CD4-positive, alpha-beta memory T cell (primary cell): ENCODE results near the gene KCNN4. TPM values are rescaled to one million over a fixed set of nuclear protein-coding genes. Genes with fewer than 3 reads are reported as not detected.
A peak's percentile ranks its signal among the peaks of the same experiment; 100 is the strongest.

Source experiments
- CTCF ChIA-PET: fragments of 350-600 bp; sonication (Branson Sonifier 250); formaldehyde crosslinking; loops from one replicate; lab custom pipeline; 2021; ENCODE audit warnings: inconsistent platforms; ENCODE audit not compliant: partially characterized antibody; lab: Charles Lee
- POLR2A ChIA-PET: fragments of 350-600 bp; sonication (Branson Sonifier 250); formaldehyde crosslinking; loops from one replicate; lab custom pipeline; 2021; ENCODE audit not compliant: partially characterized antibody; lab: Charles Lee
- DNase-seq, 5 donors: peaks; one replicate each; pipeline versions ENCODE4 v3.0.0 to v3.0.0-alpha.2; 2020 to 2022; ENCODE audit warnings: mixed read lengths in 1 of 5
- H3K27ac ChIP-seq: one replicate; pipeline ENCODE4 v1.7.0; 2013; ENCODE audit warnings: low read depth, low read length
- H3K27me3 ChIP-seq: 2 replicates; pipeline ENCODE4 v1.7.0; 2013; ENCODE audit warnings: mild to moderate bottlenecking, low read length, moderate library complexity; ENCODE audit not compliant: insufficient read depth
- H3K36me3 ChIP-seq: 2 replicates; pipeline ENCODE4 v1.7.0; 2013; ENCODE audit warnings: mild to moderate bottlenecking, low read length, moderate library complexity; ENCODE audit not compliant: insufficient read depth
- H3K4me1 ChIP-seq: 2 replicates; pipeline ENCODE4 v1.7.0; 2013; ENCODE audit warnings: mild to moderate bottlenecking, low read length, moderate library complexity; ENCODE audit not compliant: insufficient read depth
- H3K4me3 ChIP-seq, 2 donors: one replicate each; pipeline ENCODE4 v1.7.0; 2013; ENCODE audit warnings: low read length in 2 of 2, mild to moderate bottlenecking in 1 of 2
- H3K9me3 ChIP-seq, 2 donors: one replicate each; pipeline ENCODE4 v1.7.0; 2013; ENCODE audit warnings: low read length in 2 of 2, control low read depth in 1 of 2; ENCODE audit not compliant: control insufficient read depth in 1 of 2
- H3K27ac Mint-ChIP-seq, 7 donors: one replicate each; pipeline ENCODE4 v1.8.0; 2020 to 2021; ENCODE audit warnings: mixed read lengths in 7 of 7, mild to moderate bottlenecking in 6 of 7, inconsistent platforms in 3 of 7, moderate library complexity in 3 of 7
- H3K27me3 Mint-ChIP-seq, 2 donors: one replicate each; pipeline ENCODE4 v1.8.0; 2020 to 2021; ENCODE audit warnings: mixed read lengths in 2 of 2
- H3K36me3 Mint-ChIP-seq, 2 donors: one replicate each; pipeline ENCODE4 v1.8.0; 2020 to 2021; ENCODE audit warnings: mixed read lengths in 2 of 2, inconsistent platforms in 1 of 2, mild to moderate bottlenecking in 1 of 2
- H3K4me1 Mint-ChIP-seq, 4 donors: one replicate each; pipeline ENCODE4 v1.8.0; 2020 to 2021; ENCODE audit warnings: mixed read lengths in 4 of 4, mild to moderate bottlenecking in 1 of 4
- H3K4me3 Mint-ChIP-seq, 8 donors: one replicate each; pipeline ENCODE4 v1.8.0; 2020 to 2021; ENCODE audit warnings: mixed read lengths in 8 of 8, mild to moderate bottlenecking in 7 of 8, moderate library complexity in 6 of 8, inconsistent platforms in 3 of 8
- H3K9me3 Mint-ChIP-seq, 8 donors: one replicate each; pipeline ENCODE4 v1.8.0; 2020 to 2021; ENCODE audit warnings: mixed read lengths in 8 of 8, mild to moderate bottlenecking in 5 of 8, inconsistent platforms in 3 of 8, moderate library complexity in 1 of 8
- intact Hi-C: fragments of 100-400 bp; cut with micrococcal nuclease; formaldehyde crosslinking; loops from one replicate; pipeline ENCODE4 v1.15.1; 2023
- polyA plus RNA-seq, 2 donors: library from polyadenylated mRNA; unstranded; fragments of 300-500 nt; fragmentation: Illumina TruSeq; gene quantifications; one replicate each; pipeline ENCODE4 v1.2.3, GENCODE V29; 2021
- total RNA-seq, 2 experiments: library from RNA; stranded (reverse); gene quantifications; one replicate each; pipeline ENCODE4 v1.2.3, GENCODE V29; 2021

Gene KCNN4
- total and polyA plus RNA-seq, 4 experiments from 2014 or later = 10.5 to 33.9 (median 28.7) TPM

DNA sequence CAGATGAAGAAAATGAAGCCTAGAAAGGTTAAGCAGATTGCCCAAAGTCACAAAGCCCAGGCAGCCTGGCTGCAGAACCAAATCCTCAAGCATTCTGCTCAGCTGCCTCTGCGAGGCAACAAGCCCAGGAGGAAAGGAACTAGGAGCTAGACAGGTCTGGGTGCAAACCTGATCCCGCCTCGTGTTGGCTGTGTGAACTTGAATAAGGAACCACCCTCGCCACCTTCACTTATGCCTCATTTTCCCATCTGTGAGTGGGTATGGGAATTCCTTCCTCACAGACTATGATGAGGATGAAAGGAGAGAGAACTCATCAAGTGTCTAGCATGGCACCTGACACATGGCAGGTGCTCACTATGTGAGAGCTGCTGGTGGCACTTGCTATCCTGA, 32.6 kb downstream of the KCNN4 start:
- intact Hi-C loops = no loop called here
- Histone ChIP-seq H3K36me3 (peaks cover 75% of the 10 kb centered on the region), H3K9me3 (no peaks in the 10 kb centered on the region), H3K4me3 (no peak overlapping the region), H3K4me1 (peaks cover 28% of the 10 kb centered on the region), H3K27ac (peak overlapping the region; percentile 32), H3K27me3 (no peaks in the 10 kb centered on the region)
- ChIA-PET CTCF (interaction anchor here (7.3 kb wide), 1 partner anchor 62 kb away, joined by 51 read pairs; no protein-coding TSS in a partner anchor), POLR2A (no interaction called here)
- peak overlapping the region; percentile 62 to 93 (median 87) for H3K27ac Mint-ChIP-seq
- H3K9me3 Mint-ChIP-seq = no peaks in the 10 kb centered on the region
- H3K27me3 Mint-ChIP-seq = no peaks in the 10 kb centered on the region
- peak overlapping the region in 3 of 8 donors; percentile 17 to 57 (median 24) for H3K4me3 Mint-ChIP-seq
- peaks cover 53 to 70% of the 10 kb centered on the region in 2 donors for H3K36me3 Mint-ChIP-seq
- peaks cover 26 to 46% (median 33%) of the 10 kb centered on the region in 4 donors for H3K4me1 Mint-ChIP-seq
- no peak for DNase-seq

DNA sequence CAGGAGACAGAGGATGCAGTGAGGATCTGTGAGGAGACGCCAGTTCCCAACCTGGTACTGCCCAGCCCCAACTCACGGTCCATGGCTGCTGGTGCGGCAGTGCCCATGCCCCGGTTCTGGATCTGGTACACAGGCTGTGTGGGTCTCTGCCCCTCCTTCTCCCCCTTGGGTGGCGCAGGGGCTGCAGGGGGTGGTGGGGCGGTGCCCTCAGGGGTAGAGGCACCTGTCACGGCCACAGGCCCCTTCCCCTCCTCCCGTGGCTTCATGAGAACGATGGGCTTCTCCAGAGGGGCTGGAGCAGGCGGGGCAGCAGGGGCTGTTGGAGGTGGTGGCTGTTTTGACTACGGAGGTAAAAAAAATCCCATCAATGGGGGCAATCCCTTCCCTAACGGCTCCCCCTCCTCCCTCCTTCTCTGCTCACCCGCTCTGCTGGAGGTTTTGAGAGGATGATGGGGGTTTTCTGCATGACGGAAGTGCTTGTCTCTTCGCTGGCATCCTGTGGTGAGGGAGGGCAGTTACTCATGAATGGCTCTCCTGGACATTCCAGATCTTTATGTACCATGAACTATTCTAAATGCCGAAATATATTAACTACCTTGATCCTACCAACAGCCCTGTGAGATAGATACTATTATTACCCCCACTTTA, 33.1 kb downstream of the KCNN4 start:
- H3K27ac ChIP-seq = peak overlapping the region; percentile 52

DNA sequence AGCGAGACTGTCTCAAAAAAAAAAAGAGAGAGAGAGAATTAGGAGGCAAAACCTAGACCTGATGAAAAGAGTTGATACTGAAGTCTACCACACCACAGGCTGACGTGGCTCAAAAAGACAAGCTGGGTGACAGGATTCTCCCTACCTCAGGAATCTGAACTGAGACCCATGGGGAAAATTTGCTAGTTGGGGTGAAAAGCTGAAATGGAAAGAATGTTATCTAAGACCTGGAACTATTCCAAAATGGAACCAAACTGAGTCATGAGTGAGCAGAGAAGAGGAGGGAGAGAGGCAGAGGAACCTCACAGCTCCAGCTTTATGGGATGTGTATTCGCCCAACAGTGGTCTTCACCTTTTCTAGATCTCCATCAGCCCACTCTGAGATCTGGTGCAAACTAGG, 37.7 kb downstream of the KCNN4 start:
- no peak overlapping the region for H3K4me3 ChIP-seq
- no peaks in the 10 kb centered on the region for H3K27me3 Mint-ChIP-seq
- DNase-seq = no peak
- no peaks in the 10 kb centered on the region for H3K9me3 ChIP-seq
- H3K27ac Mint-ChIP-seq = peak overlapping the region in 2 of 7 donors; percentile 16 to 23
- ChIA-PET CTCF (interaction anchor here (0.7 to 7.3 kb wide), 7 partner anchors 11 to 134 kb away, joined by 3 to 65 read pairs (median 6); partner anchors contain the start of gene SMG9), POLR2A (interaction anchor here (0.9 kb wide), 1 partner anchor 11 kb away, joined by 4 read pairs; no protein-coding TSS in a partner anchor)
- H3K4me1 ChIP-seq = peaks cover 7% of the 10 kb centered on the region
- intact Hi-C loops = no loop called here
- H3K4me3 Mint-ChIP-seq = no peak overlapping the region
- H3K36me3 ChIP-seq = peaks cover 77% of the 10 kb centered on the region
- H3K36me3 Mint-ChIP-seq = peaks cover 67 to 76% of the 10 kb centered on the region in 2 donors
- peaks cover 11 to 21% (median 15%) of the 10 kb centered on the region in 4 donors for H3K4me1 Mint-ChIP-seq
- no peaks in the 10 kb centered on the region for H3K27me3 ChIP-seq
- H3K9me3 Mint-ChIP-seq = no peaks in the 10 kb centered on the region
- H3K27ac ChIP-seq = no peak overlapping the region

More for the DNA sequence above, 33.1 kb downstream of the KCNN4 start:
- ChIA-PET CTCF (interaction anchor here (1.8 to 7.3 kb wide), 4 partner anchors 18 to 79 kb away, joined by 5 to 65 read pairs (median 38); no protein-coding TSS in a partner anchor), POLR2A (interaction anchor here (3.0 kb wide), 1 partner anchor 37 kb away, joined by 22 read pairs; no protein-coding TSS in a partner anchor)
- peaks cover 54 to 75% of the 10 kb centered on the region in 2 donors for H3K36me3 Mint-ChIP-seq
- peak overlapping the region; percentile 62 to 93 (median 87) for H3K27ac Mint-ChIP-seq
- Histone ChIP-seq H3K27me3 (no peaks in the 10 kb centered on the region), H3K36me3 (peaks cover 78% of the 10 kb centered on the region), H3K4me1 (peaks cover 23% of the 10 kb centered on the region), H3K9me3 (no peaks in the 10 kb centered on the region), H3K4me3 (no peak overlapping the region)
- no peaks in the 10 kb centered on the region for H3K27me3 Mint-ChIP-seq
- H3K9me3 Mint-ChIP-seq = no peaks in the 10 kb centered on the region
- peak overlapping the region in 5 of 8 donors; percentile 17 to 64 (median 57) for H3K4me3 Mint-ChIP-seq
- peaks cover 21 to 41% (median 28%) of the 10 kb centered on the region in 4 donors for H3K4me1 Mint-ChIP-seq
- intact Hi-C loops = no loop called here
- DNase-seq = peak in 1 of 5 donors; percentile 52

DNA sequence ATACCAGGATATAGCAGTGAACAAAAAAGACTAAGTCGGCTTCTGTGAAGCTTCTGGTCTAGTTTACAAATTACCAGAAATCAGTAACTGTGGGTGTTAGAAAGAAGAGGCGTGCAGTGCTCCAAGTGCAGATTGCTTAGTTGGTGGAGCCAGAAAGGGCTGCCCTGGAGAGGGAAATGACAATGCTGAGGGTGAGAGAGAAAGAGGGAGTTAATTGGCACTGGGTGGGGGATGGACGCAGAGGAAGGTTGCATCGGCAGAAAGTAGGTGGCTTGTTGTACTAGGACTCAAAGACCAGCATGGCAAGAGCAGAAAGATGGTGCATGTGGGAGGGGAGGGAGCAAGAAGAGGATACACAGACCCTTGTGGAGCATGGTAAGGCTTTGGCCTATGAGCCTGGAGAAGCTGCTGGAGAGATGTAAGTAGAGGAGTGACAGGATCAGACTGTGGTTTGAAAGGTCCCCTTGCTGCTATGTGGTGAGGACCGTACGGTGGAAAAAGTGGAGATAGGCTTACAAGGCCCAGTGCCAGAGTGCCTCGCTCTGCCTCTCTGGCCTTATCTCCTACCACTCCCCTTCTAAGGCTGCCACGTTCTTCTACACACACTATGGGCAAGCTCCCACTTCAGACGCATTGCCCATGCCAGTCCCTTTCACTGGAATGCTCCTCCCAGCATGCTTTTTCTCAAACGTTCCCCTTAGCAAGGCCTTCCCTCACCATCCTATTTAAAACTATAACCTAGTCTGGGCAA, 39.5 kb downstream of the KCNN4 start:
- intact Hi-C loops = no loop called here
- Histone ChIP-seq H3K27me3 (no peaks in the 10 kb centered on the region), H3K27ac (no peak overlapping the region), H3K4me1 (no peaks in the 10 kb centered on the region), H3K9me3 (no peaks in the 10 kb centered on the region), H3K4me3 (no peak overlapping the region), H3K36me3 (peaks cover 75% of the 10 kb centered on the region)
- H3K36me3 Mint-ChIP-seq = peaks cover 63 to 81% of the 10 kb centered on the region in 2 donors
- H3K27me3 Mint-ChIP-seq = no peaks in the 10 kb centered on the region
- H3K9me3 Mint-ChIP-seq = no peaks in the 10 kb centered on the region
- DNase-seq = no peak
- ChIA-PET POLR2A (interaction anchor here (0.7 kb wide), 1 partner anchor 13 kb away, joined by 3 read pairs; the partner anchor contains the start of gene SMG9), CTCF (interaction anchor here (2.4 to 7.3 kb wide), 2 partner anchors 37 to 69 kb away, joined by 5 to 51 read pairs; no protein-coding TSS in a partner anchor)
- peaks cover 7 to 18% (median 10%) of the 10 kb centered on the region in 4 donors for H3K4me1 Mint-ChIP-seq
- peak overlapping the region in 3 of 7 donors; percentile 16 to 36 (median 18) for H3K27ac Mint-ChIP-seq
- no peak overlapping the region for H3K4me3 Mint-ChIP-seq

DNA sequence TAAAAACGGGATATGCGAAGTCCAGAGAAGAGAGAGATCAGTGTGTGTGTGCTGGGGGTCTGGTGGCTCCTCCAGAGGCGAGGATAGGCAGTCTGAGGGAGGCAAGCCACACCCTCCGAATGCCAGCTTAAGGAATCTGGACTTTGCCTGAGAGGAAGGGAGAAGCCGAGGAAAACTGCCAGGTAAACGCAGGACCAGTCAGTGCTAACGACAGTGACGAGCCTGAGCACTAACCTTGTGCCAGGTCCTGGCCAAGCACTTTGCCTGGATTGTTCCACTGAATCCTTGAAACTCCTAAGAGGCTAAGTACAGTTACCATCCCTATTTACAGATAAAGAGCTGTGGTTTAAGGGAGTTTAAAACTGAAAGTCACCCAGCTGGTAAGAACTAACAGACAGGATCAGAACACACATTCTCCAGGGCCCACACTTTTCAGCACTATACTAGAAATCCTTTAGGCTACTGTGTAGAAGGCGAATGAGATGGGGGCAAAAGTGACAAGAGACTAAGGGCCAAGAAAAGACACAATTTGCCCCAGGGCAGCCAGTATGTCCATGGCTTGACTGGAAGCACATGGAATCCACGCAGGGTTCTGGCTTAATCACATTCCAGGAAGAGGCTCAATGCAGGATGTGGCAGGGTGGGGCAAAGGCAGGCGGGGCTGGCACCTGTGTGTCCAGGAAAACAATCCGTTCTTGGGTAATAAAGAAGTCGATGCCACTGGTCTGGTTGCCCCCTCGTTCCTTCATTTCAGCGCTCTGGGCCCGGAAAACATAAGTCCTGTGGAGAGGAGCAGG, 41.1 kb downstream of the KCNN4 start:
- CTCF ChIA-PET = interaction anchor here (0.8 to 1.3 kb wide), 2 partner anchors 45 to 293 kb away, joined by 3 read pairs; no protein-coding TSS in a partner anchor

DNA sequence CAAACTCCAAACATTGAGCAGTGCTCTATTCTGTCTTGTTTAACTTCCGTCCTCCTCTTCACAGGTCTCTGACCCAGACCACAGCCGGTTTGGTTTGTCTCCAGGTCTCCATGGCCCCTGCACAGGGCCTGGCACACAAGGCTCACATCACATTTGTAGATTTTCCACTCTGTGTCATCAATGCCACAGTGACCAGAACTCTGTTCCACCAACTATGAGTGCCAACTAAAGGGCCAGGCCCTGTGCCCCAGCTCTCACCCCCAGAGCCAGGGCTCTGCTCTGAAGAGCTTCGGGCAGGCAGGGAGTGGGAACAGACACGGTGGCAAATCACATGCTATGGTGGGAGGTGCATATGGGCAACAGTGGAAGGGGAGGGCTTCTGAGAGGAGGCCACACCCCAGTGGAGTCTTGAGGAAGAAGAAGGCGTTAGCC, 42.0 kb downstream of the KCNN4 start:
- Mint-ChIP-seq H3K4me1 (peaks cover 0 to 10% (median 7%) of the 10 kb centered on the region in 4 donors), H3K9me3 (no peaks in the 10 kb centered on the region), H3K27ac (peak overlapping the region in 3 of 7 donors; percentile 6 to 42 (median 31)), H3K4me3 (no peak overlapping the region), H3K27me3 (no peaks in the 10 kb centered on the region), H3K36me3 (peaks cover 58 to 76% of the 10 kb centered on the region in 2 donors)
- no peaks in the 10 kb centered on the region for H3K9me3 ChIP-seq
- intact Hi-C loops = no loop called here
- no peak overlapping the region for H3K27ac ChIP-seq
- no peak for DNase-seq
- ChIA-PET CTCF (interaction anchor here (1.0 to 1.2 kb wide), 2 partner anchors 16 to 71 kb away, joined by 3 read pairs; partner anchors contain the start of gene SMG9), POLR2A (interaction anchor here (1.3 kb wide), 1 partner anchor 33 kb away, joined by 3 read pairs; no protein-coding TSS in a partner anchor)
- H3K4me3 ChIP-seq = no peak overlapping the region
- H3K36me3 ChIP-seq = peaks cover 69% of the 10 kb centered on the region
- no peaks in the 10 kb centered on the region for H3K4me1 ChIP-seq
- H3K27me3 ChIP-seq = no peaks in the 10 kb centered on the region

More for the DNA sequence above, 41.1 kb downstream of the KCNN4 start:
- Mint-ChIP-seq H3K27ac (peak overlapping the region in 3 of 7 donors; percentile 12 to 78 (median 31)), H3K27me3 (no peaks in the 10 kb centered on the region), H3K9me3 (no peaks in the 10 kb centered on the region), H3K36me3 (peaks cover 63 to 80% of the 10 kb centered on the region in 2 donors), H3K4me1 (peaks cover 0 to 10% (median 7%) of the 10 kb centered on the region in 4 donors), H3K4me3 (no peak overlapping the region)
- no peaks in the 10 kb centered on the region for H3K4me1 ChIP-seq
- no peaks in the 10 kb centered on the region for H3K9me3 ChIP-seq
- intact Hi-C loops = no loop called here
- H3K27ac ChIP-seq = no peak overlapping the region
- POLR2A ChIA-PET = interaction anchor here (1.3 kb wide), 1 partner anchor 32 kb away, joined by 3 read pairs; no protein-coding TSS in a partner anchor
- no peak for DNase-seq
- peaks cover 72% of the 10 kb centered on the region for H3K36me3 ChIP-seq
- no peak overlapping the region for H3K4me3 ChIP-seq
- no peaks in the 10 kb centered on the region for H3K27me3 ChIP-seq
